ENCODE measurements around the gene ALKBH8.
"Not testable (repeated sequence)": the region's sequence is repeated elsewhere in the genome, so short reads cannot be mapped to it uniquely, and the experiment has no call there.

The ALKBH8 gene, protein sequence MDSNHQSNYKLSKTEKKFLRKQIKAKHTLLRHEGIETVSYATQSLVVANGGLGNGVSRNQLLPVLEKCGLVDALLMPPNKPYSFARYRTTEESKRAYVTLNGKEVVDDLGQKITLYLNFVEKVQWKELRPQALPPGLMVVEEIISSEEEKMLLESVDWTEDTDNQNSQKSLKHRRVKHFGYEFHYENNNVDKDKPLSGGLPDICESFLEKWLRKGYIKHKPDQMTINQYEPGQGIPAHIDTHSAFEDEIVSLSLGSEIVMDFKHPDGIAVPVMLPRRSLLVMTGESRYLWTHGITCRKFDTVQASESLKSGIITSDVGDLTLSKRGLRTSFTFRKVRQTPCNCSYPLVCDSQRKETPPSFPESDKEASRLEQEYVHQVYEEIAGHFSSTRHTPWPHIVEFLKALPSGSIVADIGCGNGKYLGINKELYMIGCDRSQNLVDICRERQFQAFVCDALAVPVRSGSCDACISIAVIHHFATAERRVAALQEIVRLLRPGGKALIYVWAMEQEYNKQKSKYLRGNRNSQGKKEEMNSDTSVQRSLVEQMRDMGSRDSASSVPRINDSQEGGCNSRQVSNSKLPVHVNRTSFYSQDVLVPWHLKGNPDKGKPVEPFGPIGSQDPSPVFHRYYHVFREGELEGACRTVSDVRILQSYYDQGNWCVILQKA

DNA sequence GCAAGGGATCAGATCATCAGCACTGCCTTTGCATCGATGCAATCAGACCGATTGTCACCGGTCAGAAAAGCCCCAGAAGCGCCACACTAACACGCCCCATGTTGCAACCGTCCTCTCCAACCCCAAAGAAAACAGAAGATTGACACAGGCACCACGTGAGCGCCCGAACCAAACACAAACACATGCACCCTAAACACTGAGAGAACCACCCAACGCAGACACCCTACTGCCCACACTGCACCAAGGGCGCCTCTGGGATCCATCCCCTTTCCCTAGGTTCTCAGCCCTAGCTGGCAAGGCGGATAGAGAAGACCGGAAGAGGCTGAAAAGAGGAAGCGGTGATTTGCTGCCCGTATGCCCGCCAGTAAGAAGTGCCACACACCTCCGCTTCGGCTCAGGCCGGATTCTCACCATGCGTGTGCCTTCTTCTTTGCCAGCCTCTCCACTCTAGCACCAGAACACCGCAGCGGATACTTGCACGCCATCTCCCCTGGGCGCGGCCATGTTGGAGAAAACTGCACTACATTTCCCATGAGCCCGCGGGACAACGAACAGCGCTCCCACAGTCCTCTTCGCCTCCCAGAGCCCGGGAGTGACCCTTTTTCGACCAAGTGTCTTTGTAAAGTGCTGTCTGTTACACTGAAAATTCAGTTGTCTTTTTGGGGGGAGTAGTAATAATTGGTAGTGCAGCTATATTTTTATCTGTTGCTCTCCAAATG, at the start of gene ALKBH8:
Gene ALKBH8, minus strand, starts transcription at position 517 of the 719 bp plus-strand sequence. CDS start 4,842 bp downstream, outside the sequence.
- peak; percentile 84 for DNase-seq

DNA sequence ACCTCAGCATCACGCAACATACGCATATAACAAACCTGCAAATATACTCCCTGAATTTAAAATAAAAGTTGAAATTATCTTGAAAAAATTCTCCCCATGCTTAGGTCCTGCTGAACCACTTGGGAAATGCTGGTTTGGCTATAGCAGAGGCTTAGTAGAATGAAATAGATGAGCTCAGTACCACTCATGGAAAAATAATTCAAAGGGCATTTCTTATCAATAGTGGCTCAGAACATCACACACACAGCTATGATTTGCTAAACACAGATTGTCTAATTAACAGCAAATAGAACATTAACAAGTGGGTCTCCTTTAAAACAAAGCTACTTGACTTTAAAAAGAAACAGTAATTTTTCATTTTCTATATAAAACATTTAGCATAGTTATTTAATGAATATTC, 46.9 kb upstream of the ALKBH8 start:
- no peak for DNase-seq

DNA sequence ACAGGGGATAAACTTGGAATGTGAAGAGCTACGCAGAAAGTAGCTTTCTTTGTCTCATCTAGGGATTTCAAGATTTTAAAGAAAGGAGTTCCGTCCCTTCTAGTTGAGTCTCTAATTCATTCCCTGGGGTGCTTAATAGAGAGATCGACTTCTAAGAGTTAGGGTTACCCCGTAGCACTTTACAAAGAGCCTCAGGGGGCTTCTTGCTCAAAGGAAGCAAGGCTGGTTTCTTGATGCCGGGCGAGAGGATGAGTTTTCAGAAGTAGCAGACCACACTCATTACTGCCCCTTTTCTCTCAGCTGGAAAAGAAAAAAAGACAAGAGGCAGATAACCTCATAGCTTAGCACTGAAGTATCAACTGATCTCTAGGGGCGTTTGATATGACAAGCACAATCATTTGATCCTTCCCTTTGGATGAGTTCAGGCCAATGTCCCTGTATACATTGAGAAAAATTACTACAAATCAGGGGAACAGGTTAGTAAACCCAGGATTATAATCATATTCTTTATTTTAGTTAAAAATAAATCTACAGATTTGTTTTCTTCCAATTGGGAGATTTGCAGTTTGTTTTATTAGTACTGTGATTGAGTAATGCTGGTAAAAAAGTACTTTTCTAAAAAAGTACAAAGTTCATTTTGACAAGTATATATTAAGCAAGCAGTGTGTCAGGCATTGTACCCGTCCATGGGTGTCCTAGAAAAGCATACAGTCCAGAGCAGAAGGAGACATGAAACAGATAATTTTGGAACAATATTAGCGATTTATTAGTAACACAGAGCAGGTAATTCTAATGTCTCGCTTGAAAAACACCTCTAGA, 44.1 kb upstream of the ALKBH8 start:
- no peak for DNase-seq

- no peak for DNase-seq
Measured at GRCh38 chr11:107608809-107609208, 43.3 kb upstream of the ALKBH8 start.

GRCh38 chr11:107606141-107606540, 40.6 kb upstream of the ALKBH8 start:
- no peak for DNase-seq

DNA sequence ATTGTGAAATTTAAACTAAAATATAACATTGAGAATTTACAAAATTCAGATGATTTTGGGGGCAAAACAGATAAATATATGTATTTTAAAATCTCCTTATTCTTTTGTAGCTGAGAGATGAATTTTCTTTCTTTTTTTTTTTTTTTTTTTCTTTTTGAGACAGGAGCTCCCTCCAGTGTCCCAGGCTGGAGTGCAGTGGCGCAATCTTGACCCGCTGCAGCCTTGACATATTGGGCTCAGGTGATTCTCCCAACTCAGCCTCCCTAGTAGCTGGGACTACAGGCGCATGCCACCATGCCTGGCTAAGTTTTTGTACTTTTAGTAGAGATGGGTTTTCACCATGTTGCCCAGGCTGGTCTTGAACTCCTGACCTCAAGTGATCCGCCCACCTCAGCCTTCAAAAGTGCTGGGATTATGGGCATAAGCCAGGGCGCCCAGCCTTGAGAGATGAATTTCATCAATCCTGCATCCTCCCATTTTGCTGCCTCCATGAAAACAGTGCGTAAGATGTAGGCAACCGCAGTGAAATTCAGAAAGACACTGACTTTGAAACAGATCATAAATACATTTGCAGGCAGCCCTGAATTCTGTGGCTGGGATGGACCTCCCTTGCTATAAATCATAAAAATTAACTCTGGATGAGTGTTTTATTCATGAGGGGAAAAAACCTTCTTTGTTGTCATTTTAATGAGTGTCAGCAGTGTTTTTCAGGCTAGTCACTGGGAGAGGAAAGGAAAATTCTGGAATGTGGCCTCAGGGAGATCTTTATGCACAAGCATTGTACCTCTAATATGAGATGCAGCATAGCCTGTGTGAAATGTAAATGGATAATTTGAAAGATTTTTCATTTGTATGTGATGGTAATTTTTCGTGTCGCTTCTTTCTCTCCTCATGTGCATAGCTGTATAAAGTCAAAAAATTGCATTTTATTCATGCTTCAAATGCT, 39.8 kb upstream of the ALKBH8 start:
- DNase-seq, result no peak

DNA sequence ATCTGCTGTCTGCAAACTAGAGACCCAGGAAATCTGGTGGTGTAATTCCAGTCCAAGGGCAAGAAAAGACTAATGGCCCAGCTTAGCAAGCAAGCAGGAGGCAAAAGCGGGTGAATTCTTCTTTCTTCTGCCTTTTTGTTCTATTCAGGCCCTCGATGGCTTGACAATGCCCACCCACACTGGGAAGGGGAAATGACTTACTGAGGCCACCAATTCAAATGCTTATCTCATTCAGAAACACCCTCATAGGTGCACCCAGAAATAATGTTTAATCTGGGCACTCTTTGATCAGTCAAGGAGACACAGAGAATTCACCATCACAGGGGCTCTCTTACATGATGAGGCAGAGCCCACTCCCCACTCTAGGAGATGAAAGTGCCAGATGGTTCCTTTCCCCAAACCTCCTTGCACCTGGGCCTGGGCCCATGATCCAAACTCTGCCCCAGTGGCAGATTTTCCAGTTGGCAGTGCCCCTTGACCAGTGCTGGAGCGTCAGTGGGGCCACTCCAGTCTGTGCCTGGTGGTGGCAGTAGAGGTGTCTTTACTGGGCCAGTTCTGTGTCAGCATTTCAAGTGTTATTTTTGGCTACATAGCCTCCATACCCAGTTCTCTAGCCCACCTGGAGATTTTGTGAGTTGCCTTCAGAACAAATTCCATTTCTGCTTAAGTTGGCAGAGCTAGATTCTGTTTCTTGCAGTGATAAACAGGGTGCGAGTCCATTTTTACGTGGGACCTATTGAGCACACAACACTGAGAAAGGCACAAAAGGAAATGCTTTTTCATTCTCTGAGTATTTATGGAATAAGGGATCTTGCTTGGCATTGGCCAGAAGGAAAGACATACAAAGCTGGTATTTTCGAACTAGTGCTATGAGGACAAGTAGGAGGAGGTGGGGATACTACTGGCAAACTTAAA, 32.9 kb upstream of the ALKBH8 start:
- DNase-seq, result peak; percentile 27

- no peak for DNase-seq
Measured at GRCh38 chr11:107594736-107595135, 29.2 kb upstream of the ALKBH8 start.

- no peak for DNase-seq
Measured at GRCh38 chr11:107593951-107594350, 28.4 kb upstream of the ALKBH8 start.

DNA sequence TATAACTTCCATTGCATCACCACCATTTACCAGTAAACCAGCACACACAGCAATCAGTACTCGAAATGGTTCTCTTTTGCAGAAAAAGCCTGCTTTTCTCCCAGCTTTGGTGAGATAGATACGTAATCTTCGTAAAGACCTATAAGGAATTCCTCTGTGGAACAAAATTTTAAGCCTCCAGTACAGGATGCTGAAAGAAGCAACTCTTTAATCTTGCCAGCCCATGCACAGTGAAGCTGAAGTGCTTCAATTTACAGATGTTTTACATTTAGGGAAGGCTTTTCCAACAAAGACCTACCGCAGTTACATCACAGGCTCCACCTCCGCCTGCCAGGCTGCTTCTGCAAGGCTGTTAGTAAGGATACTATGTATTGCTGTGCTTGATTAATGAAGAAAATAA, 27.3 kb upstream of the ALKBH8 start:
- DNase-seq, result no peak

DNA sequence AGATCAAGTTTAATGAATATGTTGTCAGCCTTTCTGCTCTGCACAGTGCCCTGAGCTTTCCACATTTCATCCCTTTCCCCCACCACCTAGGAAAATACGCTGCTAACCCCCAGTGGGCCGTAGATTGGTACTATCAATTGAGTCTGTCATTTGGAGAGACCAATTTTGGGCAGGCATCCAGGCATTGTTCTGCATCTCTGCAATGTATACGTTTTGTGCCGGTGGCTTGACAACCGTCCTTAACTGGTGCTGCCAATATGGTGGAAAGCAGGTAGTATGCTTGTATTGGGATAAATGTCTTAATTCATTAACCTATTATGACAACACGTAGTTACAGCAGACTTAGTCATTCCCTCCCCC, 26.7 kb upstream of the ALKBH8 start:
- DNase-seq, result no peak

DNA sequence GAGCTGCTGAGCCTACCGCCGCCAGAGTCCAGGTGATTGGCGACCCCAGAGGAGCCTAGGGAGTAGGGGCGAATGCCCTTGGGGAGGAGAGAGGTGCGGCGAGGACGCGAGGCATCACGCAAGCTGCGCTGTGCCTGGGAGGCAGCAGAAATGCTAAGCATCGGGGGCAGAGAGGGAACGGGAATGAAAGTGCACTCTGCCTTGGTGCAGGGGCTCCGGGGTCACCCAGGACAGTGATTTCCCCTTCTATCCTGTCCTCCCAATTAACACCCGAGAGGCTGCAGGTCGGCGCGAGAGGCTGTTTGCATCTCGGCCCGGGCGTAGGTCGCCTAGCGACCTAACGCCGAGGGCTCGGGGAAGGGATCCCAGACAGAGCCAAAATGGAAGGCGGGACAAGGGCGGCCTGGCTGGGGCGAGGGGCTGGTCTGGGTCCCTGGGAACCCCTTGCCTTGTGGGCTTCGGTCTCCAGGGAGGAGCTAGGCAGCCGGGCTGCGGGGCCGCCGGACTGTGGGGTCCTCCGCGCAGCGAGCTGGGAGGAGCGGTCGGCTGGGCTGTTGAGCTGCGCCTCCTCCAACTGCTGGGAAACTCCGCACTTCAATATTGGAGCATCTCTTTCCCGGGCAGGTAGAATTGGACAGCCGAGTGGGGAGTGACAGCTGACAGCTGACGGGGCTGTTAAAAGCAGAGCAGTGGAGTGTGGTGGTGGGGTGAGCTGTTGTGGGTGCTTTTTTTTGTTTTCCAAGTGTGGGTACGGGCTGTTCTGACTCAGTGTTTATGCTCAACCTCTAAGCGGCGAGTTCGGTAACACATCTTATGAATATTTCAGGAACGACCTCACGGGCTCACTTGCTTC, 26.1 kb upstream of the ALKBH8 start:
- DNase-seq, result peak; percentile 64

DNA sequence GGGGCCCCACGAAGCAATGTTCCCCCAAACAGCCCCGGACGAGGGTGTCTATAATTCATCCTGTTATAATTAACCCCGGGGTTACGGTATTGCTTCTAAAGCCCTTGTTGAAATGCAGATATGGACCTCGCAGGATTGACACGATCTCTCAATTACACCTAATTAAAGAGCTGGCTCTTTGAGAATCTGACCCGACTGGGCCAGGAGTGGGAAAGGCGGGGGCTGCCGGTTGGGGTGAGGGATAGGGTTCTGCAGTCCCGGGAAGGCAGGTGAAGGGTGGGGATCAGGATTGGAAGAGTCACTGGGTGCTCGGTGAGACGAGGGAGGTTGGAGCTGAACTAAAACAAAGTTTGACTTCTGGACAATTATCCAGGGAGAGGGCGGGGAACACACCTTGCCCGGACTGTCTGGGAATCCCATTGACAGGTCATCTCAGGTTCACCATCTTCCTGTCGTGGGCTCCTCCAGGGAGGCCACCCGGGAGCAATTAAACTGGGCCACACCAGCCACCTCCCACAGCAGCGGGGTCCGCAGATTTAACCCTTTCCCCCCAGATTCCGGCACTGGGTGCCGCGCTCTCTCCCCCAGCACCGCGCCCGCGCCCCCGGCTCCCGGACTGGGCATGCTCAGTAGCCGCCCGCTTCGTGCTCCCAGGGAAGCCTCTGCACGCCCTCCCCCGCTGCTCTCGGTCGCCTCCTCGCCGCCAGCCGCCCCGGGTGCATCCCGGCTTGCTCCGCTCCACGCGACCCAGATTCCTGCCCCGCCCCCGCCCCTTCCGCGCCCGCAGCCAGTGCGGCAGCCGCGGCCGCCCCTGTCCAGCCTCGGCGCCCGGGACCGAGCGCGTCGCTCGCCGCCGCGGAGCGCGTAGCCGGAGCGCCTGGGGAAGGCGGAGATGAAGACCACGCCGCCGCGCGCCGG, 25.2 kb upstream of the ALKBH8 start, which contains the start of gene ELMOD1:
Gene ELMOD1, plus strand, starts transcription at position 688 of the 918 bp plus-strand sequence. CDS start 27,043 bp downstream, outside the sequence.
- peak; percentile 38 for DNase-seq

- DNase-seq, result no peak
Measured at GRCh38 chr11:107587306-107587979, 21.9 kb upstream of the ALKBH8 start.

- DNase-seq, result no peak
Measured at GRCh38 chr11:107583629-107584195, 18.2 kb upstream of the ALKBH8 start.

GRCh38 chr11:107581147-107581546, 15.6 kb upstream of the ALKBH8 start:
- no peak for DNase-seq

GRCh38 chr11:107579169-107579568, 13.6 kb upstream of the ALKBH8 start:
- not testable (repeated sequence) for DNase-seq
